LNCAP (cell line): ENCODE results near the gene RERE.
A peak's percentile ranks its signal among the peaks of the same experiment; 100 is the strongest.

Experiments used
- TF ChIP-seq, protein P1 (sequence below): fragments of 450-650 bp; IDR thresholded peaks from 2 replicates; pipeline ENCODE4 v1.5.1; 2017; ENCODE audit warnings: mild to moderate bottlenecking

The RERE gene

DNA sequence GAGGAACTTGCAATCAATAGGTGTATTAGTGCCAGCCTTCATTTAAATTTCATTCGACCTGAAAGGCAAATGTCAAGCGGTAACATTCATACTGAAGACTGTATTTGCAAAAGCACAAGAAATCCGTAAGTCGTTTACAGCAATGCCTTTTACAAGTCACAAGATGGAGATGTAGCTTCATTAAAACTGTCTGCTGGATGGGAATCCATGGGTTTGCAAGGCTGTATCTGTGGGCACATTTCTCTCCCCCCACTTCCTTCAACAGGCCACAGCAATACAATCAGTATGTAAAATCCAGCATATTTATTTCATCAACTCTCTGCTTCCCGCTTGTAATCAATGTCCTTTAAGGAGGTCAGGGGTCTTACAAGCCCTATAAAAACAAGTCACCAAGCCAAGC, 352.4 kb downstream of the RERE start:
- TF ChIP-seq, protein P1, sequence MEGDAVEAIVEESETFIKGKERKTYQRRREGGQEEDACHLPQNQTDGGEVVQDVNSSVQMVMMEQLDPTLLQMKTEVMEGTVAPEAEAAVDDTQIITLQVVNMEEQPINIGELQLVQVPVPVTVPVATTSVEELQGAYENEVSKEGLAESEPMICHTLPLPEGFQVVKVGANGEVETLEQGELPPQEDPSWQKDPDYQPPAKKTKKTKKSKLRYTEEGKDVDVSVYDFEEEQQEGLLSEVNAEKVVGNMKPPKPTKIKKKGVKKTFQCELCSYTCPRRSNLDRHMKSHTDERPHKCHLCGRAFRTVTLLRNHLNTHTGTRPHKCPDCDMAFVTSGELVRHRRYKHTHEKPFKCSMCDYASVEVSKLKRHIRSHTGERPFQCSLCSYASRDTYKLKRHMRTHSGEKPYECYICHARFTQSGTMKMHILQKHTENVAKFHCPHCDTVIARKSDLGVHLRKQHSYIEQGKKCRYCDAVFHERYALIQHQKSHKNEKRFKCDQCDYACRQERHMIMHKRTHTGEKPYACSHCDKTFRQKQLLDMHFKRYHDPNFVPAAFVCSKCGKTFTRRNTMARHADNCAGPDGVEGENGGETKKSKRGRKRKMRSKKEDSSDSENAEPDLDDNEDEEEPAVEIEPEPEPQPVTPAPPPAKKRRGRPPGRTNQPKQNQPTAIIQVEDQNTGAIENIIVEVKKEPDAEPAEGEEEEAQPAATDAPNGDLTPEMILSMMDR, result peak; percentile 15; the same call in 1 of the 2 replicates

DNA sequence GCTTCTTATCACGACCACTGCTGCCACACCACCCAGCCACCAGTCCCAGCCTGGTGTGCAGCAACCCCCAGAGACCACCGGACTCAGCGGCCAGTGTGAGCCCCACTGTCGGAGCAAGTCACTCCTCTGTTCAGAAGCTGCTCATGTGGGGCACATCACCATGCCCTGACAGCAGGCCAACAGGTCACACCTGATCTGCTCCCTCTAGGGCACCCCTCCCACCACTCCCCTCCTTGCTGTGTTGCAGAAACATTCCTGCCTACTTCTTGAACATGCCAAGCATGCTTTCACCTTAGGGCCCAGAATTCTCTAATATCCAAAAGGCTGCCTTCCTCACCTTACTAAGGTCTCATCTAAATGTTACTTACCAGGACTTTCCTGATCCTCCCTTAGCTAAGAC, 353.1 kb downstream of the RERE start:
- TF ChIP-seq, protein P1, result no peak

DNA sequence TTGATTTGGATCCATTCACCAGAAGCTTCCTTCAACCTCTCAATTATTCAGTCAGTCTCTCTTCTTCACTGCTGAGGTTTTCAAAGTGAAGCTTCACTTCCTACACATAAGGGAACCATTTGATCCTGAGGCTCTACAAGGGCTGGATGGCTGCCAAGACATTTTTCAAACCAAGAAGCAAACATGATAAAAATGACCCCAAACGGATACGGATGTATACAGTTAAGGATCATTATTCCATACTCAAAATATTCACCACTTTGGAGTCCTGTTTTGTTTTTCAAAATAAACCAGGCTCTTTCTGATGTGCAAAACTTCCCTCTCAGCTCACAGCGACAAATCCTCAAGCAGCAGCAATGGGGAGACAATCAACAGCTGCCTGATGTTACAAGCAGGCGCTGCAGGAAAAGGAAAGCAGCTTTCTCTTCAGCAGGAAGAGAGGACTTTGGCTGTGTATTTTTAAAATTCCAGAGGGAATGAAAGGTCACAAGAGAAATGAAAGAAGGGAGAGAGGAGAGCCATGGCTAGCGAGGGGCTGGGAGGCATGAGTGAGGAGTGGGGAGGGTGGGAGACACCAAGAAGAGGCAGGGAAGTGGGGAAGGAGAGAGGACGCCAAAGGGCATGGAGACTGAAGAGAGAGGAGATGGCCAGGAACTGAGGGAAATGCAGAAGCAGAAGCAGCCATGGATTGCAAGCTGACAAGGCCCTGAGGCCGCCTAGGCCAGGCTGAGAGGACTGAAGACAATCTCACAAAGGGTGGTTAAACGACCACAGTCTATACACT, 354.1 kb downstream of the RERE start:
- TF ChIP-seq, protein P1, result no peak

DNA sequence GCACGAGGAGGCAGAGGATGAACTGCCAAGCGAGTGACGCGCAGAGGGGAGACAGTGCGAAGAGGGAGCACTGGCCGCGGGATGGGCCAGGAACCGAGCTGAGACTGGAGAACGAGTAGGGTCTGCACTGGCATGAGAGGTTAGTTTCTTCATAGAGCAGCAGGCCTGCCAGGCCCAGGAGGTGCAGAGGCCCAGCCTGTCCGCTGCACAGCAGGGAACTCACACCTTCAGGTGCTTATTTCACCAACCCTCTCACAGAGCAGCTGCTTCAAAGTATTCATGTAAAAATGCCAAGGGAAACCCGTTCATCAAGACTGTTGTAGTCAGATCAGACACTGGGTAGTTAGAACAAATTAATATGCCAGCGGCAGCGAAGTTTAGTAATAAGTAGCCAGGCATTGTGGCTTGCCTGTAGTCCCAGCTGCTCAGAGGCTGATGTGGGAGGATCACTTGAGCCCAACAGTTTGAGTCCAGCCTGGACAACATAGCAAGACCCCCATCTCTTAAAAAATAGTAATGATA, 355.0 kb downstream of the RERE start:
- TF ChIP-seq, protein P1, result no peak

DNA sequence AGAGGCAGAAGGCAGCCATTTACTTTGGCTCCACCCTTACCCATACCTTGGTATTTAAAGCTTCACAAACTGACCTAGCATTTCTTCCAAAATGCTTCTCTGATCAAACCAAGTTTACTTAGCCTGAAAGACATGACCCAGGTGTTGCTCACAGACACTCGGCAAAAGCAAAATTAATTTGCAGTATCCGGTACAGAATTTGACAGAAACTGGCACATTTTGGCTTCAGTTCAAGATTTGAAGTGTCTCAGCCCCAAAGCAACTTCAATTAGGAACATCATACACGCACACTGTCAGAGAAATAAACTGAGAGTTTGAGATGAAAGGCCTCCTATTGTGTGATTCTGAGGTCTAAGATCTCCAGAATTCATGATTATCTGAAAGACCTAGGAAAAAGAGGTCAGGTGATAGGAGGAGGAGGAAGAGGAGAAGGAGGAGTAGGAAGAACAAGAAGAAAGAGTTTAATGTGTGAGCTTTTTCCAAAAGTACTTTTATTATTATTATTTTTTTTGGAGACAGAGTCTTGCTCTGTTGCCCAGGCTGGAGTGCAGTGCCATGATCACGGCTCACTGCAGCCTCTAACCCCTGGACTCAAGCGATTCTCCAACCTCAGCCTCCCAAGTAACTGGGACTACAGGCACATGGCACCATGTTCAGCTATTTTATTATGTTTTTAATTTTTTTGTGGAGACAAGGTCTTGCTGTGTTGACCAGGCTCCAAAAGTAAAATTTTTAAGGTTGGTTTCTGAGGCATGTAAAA, 355.9 kb downstream of the RERE start:
- TF ChIP-seq, protein P1, result no peak

DNA sequence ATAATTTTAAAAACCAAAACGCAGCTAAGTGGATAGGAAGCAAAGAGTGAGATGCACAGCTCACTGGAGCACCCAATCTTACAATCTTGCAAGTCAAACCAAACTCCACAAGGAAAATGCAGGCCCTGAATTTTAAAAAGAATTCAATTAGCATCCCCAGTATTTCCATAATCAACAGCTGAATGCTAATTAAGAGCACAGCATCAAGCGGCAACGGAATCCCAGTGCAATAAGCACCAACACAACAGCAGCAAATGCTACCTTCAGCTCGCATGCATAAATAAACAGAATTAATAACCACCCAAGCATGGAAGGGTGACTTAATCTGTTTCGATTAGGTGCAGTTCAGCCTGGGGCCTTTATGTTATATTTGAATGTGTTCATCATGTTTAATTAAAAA, 356.7 kb downstream of the RERE start:
- TF ChIP-seq, protein P1, result no peak

DNA sequence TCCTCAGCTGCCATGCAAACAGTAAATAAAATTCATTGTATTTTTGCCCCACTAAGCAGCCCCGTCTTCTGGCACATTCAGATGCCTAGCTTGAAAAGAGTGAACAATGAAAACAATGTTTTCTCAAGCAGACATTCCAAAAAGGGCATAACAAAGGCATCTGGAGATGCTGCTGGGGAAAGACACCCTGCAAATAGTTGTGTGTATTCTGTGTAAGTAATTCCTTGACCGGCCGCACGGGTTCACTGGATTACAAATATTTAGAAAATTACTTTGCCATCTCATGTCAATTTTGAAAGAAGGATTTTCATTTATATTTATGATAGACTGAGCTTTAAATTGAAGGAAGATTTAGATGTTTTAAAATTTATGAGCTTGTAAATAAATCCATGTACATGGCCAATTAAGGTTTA, 357.3 kb downstream of the RERE start:
- TF ChIP-seq, protein P1, result no peak
